Kidney epithelial cell (primary cell): ENCODE measurements around the gene PRRT4. TPM values are rescaled to one million over a fixed set of nuclear protein-coding genes. Genes with fewer than 3 reads are reported as not detected.

Experiments
- DNase-seq: peaks from one replicate; pipeline ENCODE4 v3.0.0-alpha.2; 2010; ENCODE audit warnings: low read depth
- H3K27me3 ChIP-seq: 2 replicates; pipeline ENCODE4 v1.6.0; 2011; ENCODE audit warnings: low read length; ENCODE audit not compliant: control insufficient read depth, insufficient read depth
- H3K36me3 ChIP-seq: 2 replicates; pipeline ENCODE4 v1.5.1; 2011; ENCODE audit warnings: low read length; ENCODE audit not compliant: control insufficient read depth, insufficient read depth
- H3K4me3 ChIP-seq: 2 replicates; pipeline ENCODE4 v1.5.1; 2011; ENCODE audit warnings: low read depth, mild to moderate bottlenecking, control low read depth, low read length
- CTCF ChIP-seq: IDR thresholded peaks from 2 replicates; pipeline ENCODE4 v1.5.1; 2011; ENCODE audit warnings: mild to moderate bottlenecking, moderate library complexity, low read length, control low read depth, inconsistent platforms; ENCODE audit not compliant: insufficient read depth, poor library complexity, severe bottlenecking
- total RNA-seq: library from RNA; depleted of rRNA; stranded (reverse); fragments of >200 nt; gene quantifications from 2 replicates; pipeline ENCODE4 v1.2.3, GENCODE V29; 2015

Gene PRRT4
- total RNA-seq, 1 donor from 2014 or later, result not detected

GRCh38 chr7:128311013-128311412, 50.5 kb downstream of the PRRT4 start:
- Histone ChIP-seq H3K4me3 (no peak overlapping the region), H3K27me3 (no peaks in the 10 kb centered on the region), H3K36me3 (peaks cover 3% of the 10 kb centered on the region)
- no peak for DNase-seq
- no peak for TF ChIP-seq CTCF

- Histone ChIP-seq H3K36me3 (peaks cover 3% of the 10 kb centered on the region), H3K4me3 (no peak overlapping the region), H3K27me3 (no peaks in the 10 kb centered on the region)
- no peak for TF ChIP-seq CTCF
- DNase-seq, result no peak
These were observed 51.0 kb downstream of the PRRT4 start for GRCh38 chr7:128310499-128310898.

- H3K36me3 ChIP-seq, result peaks cover 3% of the 10 kb centered on the region
- H3K4me3 ChIP-seq, result no peak overlapping the region
- H3K27me3 ChIP-seq, result no peaks in the 10 kb centered on the region
These were observed 51.5 kb downstream of the PRRT4 start for GRCh38 chr7:128309976-128310375.

GRCh38 chr7:128309124-128309523, 52.4 kb downstream of the PRRT4 start:
- Histone ChIP-seq H3K36me3 (peaks cover 3% of the 10 kb centered on the region), H3K4me3 (no peak overlapping the region), H3K27me3 (no peaks in the 10 kb centered on the region)
- no peak for TF ChIP-seq CTCF
- no peak for DNase-seq

More at GRCh38 chr7:128309976-128310375, 51.5 kb downstream of the PRRT4 start:
- no peak for TF ChIP-seq CTCF
- no peak for DNase-seq

GRCh38 chr7:128307061-128307460, 54.4 kb downstream of the PRRT4 start:
- Histone ChIP-seq H3K27me3 (no peaks in the 10 kb centered on the region), H3K4me3 (no peak overlapping the region), H3K36me3 (peaks cover 1% of the 10 kb centered on the region)
- TF ChIP-seq CTCF, result no peak
- DNase-seq, result no peak

GRCh38 chr7:128304212-128304611, 57.3 kb downstream of the PRRT4 start:
- no peak for TF ChIP-seq CTCF
- H3K27me3 ChIP-seq, result no peaks in the 10 kb centered on the region
- no peak overlapping the region for H3K4me3 ChIP-seq
- H3K36me3 ChIP-seq, result no peaks in the 10 kb centered on the region
- DNase-seq, result no peak
